Stimulated activated CD4-positive, alpha-beta T cell treated with anti-CD3 and anti-CD28 coated beads, Interleukin-12 subunit alpha, Interleukin-12 subunit beta, amount 100 ng/mL, for 24 hours (primary cell): ENCODE results near the gene P2RY2.

Experiments
- DNase-seq, 2 experiments: peaks; one replicate each; pipeline ENCODE4 v3.0.0-alpha.2; 2020; ENCODE audit warnings: low read depth in 2 of 2

P2RY2 gene

GRCh38 chr11:73244589-73245240 lies 26.6 kb downstream of the P2RY2 start:
- no peak for DNase-seq

GRCh38 chr11:73245461-73245860 lies 27.4 kb downstream of the P2RY2 start:
- DNase-seq: no peak

GRCh38 chr11:73246303-73246702 lies 28.2 kb downstream of the P2RY2 start:
- DNase-seq: no peak

- no peak for DNase-seq
Measured at GRCh38 chr11:73248526-73249185, 30.6 kb downstream of the P2RY2 start.

GRCh38 chr11:73249304-73249703 lies 31.2 kb downstream of the P2RY2 start:
- no peak for DNase-seq

- DNase-seq: no peak
Measured at GRCh38 chr11:73249853-73250783, 32.0 kb downstream of the P2RY2 start.

- no peak for DNase-seq
Measured at GRCh38 chr11:73252577-73253191, 34.6 kb downstream of the P2RY2 start.

GRCh38 chr11:73257342-73258103 lies 39.4 kb downstream of the P2RY2 start:
- DNase-seq: no peak

- DNase-seq: no peak
Measured at GRCh38 chr11:73258104-73259035, 40.3 kb downstream of the P2RY2 start.

- no peak for DNase-seq
Measured at GRCh38 chr11:73259406-73260126, 41.5 kb downstream of the P2RY2 start.

- no peak for DNase-seq
Measured at GRCh38 chr11:73260127-73260457, 42.0 kb downstream of the P2RY2 start.

GRCh38 chr11:73262851-73263495 lies 44.9 kb downstream of the P2RY2 start:
- DNase-seq: no peak

- no peak for DNase-seq
Measured at GRCh38 chr11:73263640-73264039, 45.6 kb downstream of the P2RY2 start.

GRCh38 chr11:73265278-73265810 lies 47.3 kb downstream of the P2RY2 start:
- DNase-seq: no peak

- no peak for DNase-seq
Measured at GRCh38 chr11:73265853-73266645, 48.0 kb downstream of the P2RY2 start.

GRCh38 chr11:73266646-73267020 lies 48.6 kb downstream of the P2RY2 start:
- DNase-seq: no peak

- DNase-seq: no peak
Measured at GRCh38 chr11:73267122-73267846, 49.2 kb downstream of the P2RY2 start.
